GM18520 (cell line): ENCODE measurements around the gene CNOT2.
"Not testable (repeated sequence)": the region's sequence is repeated elsewhere in the genome, so short reads cannot be mapped to it uniquely, and the experiment has no call there.

Experiments used
- ATAC-seq: cut with Tn5 transposase; IDR thresholded peaks from one replicate; pipeline ENCODE4 v1.9.1; 2021; ENCODE audit not compliant: unreplicated experiment

Gene CNOT2

DNA sequence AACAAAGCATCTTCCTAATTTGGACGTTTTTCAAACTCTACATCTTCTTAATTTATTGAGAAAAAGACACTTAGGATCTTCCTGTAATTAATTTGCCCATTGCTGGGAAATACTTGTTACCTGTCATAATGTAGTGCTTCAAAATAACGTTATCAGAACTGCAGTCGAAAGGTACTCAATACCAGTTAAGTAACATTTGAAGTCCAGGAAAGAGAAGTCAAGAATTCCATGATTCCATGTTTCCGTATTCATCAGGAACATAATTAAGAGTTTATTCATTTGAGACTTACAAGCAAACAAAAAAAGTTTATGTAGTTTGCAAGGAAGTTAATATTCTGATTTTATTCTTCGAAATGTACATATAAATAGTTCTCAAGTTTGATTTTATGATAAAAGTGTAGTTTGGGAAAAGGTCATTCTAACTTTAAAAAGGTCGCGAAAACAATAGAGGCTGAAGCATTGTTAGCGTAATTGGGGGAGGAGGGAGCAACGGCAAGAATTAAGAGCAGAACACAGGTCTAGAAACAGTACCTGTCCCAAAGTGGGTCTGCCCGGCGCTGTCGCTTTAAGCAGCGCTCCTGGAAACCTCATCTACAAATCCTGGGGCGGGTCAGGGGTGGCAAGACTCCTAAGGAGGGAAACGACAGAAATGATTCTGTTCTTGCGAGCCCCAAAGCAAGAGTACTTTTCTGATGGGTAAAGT is 121.6 kb downstream of the CNOT2 start:
- ATAC-seq, result no peak

GRCh38 chr12:70365398-70365647 is 122.1 kb downstream of the CNOT2 start:
- ATAC-seq, result no peak

DNA sequence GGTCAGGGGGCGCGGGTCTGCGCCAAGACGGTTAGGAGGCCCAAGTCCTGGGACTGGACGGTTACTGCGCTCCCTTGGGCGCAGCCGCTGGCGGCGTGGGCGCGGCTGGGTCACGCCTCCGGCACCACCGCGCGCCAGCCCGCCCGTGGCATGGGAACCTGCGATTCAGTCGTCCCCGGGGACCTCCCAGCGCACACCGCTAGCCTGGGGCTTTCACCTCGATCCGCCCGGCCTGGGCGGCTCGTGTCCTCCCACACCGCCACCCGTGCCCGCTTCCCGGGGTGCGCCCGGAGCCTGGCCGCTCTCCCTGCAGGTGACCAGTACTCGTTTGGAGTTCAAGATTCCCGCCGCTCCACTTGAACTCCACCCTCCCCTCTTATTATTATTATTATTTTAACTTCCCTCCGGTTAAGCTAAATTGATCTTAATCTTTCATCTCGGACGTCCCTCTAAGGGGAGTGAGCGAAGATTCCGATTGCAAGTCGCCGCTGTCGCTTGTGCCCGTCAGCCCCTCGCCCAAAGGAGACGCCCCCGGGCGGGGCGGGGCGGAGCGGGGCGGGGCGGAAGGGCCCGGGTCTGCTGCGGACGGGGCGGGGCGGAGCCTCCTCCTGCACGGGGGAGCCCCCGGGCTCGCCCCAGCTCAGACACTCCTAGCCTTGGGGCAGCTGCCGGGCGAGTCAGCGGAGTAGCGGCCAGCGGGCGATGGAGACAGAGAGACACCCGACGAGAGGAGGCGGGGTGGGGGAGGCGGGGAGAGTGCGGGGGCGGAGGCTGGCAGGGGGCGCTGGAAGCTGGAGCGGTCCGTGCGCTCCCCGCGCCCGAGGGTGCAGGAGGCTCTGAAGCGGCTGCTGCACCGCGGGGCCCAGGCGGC is 122.7 kb downstream of the CNOT2 start, which contains the start of gene KCNMB4:
Gene KCNMB4, plus strand, starts transcription at position 643 of the 871 bp plus-strand sequence. CDS start 445 bp downstream, outside the sequence.
- ATAC-seq, result peak; percentile 64

GRCh38 chr12:70366581-70367257 is 123.5 kb downstream of the CNOT2 start:
- peak; percentile 17 for ATAC-seq

DNA sequence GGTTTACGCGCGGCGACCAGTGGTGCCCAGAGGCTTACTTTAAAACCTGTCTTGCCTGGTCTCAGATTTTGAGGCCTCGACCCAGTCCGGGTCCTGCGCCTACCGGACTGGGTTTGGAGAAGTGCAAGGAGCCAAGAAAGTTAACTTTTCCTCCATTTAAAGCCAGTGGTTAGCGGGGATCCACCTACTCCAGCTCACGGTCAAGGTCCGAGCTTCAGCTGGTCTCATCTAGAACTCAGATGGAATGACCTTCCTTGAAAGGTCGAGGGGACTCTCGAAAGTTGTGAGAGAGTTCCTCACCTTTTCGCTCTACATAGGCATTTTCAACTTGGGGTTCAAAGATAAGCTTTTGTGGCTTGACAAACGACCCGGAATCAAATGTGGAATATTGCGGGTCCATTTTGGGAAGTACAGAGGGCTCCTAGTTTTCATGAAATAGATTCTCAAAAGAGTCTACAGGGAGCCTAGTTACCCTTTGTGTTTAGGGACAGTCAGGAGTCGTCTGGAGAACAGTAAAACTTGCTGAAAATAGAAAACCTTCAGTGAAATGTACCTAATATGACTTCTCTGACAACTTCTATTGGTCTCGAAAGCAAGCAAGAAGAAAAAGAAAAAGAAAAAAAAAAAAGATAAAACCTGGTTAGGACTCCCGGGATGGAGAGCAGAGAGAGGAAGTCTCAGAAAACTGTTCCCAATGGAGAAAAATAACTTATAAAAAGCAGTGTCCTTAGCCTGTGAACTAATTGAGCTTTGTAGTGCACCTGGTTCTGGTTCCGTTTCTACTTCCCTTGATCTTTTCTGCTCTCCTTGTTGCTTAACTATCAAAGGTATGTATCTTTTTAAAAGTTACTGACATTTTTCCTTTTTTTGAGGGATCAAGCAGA is 124.3 kb downstream of the CNOT2 start:
- ATAC-seq, result no peak

DNA sequence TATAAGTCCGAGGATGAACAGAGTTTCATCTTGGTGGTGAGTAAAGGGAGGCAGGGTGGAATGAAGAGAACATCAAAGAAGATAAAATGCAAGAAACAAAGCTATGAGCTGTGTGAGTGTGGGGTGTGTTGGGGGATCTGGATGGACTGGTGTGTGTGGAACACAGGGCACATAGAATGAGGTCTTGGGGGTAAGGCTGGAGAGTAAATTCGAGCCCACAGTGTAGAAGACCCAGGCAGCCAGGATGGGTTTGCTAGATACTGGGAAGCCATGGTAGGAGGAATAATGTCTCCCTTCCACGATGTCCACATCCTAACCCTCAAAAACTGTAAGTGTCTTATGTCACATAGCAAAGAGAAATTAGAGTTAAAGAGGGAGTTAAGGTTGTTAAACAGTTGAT is 129.6 kb downstream of the CNOT2 start:
- ATAC-seq, result no peak

GRCh38 chr12:70379846-70380245 is 136.6 kb downstream of the CNOT2 start:
- no peak for ATAC-seq

DNA sequence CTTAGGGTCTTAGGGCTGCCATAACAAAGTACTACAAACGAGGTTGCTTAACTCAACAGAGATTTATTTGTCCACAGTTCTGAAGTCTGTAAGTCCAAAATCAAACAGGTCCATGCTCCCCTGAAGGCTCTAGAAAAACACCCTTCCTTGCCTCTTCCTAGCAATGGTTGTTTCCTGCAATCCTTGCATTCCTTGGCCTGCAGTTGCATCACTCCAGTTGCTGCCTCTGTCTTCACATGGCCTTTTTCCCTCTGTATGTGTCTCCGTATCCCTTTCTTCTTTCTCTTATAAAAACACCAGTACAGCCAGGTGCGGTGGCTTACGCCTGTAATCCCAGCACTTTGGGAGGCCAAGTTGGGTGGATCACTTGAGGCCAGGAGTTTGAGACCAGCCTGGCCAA is 140.3 kb downstream of the CNOT2 start:
- no peak for ATAC-seq

GRCh38 chr12:70383886-70384285 is 140.7 kb downstream of the CNOT2 start:
- no peak for ATAC-seq

DNA sequence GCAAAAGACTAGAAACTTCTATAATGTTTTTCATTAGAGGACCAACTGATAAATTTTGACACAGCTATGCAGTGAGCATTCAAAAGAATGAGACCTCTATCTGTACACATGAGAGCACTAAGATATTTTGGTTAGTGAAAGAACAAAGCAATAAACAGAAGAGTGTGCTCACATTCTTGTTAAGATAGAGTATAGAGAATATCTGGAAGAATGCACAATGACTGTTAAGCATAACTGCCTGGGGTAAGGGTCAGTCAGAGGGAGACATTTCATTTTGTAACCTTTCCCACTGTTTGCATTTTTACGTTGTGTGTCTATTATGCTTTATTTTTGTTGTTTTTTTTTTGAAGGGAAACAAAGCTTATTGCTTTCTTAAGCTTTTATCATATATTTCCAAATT is 143.5 kb downstream of the CNOT2 start:
- ATAC-seq, result no peak

DNA sequence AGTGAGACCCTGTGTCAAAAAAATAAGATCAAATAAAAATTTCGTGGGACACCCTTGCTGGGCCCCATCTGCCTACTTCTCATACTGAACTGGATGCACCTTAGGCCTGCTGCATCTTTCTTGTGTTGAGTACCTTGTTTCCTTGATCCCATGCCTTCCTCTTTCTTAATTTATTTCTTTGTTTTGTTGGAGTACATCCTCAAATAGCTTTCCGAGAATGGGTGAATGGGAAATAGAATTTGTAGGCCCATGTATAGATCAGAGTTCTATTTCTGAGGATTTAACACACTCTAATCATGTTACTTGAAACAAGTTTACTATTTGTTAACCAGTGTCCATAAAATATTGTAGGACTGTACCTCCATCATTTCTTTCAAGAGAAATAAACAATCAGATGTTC is 146.4 kb downstream of the CNOT2 start:
- ATAC-seq, result no peak

DNA sequence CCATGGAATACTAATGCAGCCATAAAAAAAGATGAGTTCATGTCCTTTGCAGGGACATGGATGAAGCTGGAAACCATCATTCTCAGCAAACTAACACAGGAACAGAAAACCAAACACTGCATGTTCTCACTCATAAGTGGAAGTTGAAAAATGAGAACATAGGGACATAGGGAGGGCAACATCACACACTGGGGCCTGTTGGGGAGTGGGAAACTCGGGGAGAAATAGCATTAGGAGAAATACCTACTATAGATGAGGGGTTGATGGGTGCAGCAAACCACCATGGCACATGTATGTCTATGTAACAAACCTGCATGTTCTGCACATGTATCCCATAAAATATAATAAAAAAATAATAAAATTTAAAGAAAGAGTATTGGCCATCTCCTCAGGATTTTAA is 149.4 kb downstream of the CNOT2 start:
- not testable (repeated sequence) for ATAC-seq

DNA sequence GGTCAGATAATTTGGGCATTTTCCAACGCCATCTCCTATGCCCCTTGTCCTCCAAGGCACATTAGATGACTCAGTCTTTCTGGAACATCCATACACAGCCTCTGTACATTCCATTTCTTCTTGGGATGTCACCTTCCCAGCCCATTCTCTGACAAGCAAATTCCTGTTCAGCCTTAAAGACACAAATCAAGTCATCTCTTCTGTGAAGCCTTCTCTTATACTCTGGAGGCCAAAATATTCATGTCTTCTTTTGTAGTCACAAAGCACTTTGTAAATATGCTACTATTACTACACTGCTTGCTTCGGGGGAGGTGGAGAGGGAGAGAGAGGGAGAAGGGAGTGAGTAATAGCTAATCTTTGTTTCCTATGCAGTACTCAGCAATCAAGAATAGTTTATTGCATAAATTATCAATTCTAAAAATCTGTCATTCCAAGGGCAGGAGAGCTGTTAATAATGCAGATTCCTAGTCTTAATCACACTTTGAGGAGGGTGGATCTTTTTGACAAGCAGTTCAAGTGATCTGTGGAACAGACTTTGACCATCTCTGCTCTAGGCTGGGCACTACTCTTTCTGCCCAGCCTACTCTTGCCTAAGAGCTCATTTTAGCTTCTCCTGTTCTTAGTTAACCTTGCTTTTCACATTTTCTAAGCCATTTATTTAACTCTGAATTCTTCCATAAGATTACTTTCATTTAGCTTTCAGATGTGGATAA is 150.7 kb downstream of the CNOT2 start:
- no peak for ATAC-seq

- ATAC-seq, result no peak
These were observed 154.8 kb downstream of the CNOT2 start for GRCh38 chr12:70398002-70398401.

DNA sequence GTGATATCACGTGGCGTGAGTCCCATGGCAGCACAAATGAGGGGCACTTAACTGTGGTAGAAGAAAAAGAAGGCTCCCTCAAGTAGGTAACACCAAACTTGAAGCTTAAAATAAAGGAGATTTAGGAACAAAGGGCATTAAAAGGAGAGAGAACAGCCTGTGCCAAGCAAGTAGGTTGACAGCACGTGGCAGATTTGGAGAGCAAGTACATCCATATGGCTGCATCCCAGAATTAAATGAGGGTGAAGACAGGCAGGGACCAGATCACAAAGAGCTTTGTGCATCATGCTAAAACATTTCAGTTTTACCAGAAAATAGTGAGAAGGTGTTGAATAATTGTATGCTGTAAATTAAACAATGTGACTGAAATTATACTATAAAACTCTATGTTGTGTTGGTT is 155.6 kb downstream of the CNOT2 start:
- ATAC-seq, result no peak

DNA sequence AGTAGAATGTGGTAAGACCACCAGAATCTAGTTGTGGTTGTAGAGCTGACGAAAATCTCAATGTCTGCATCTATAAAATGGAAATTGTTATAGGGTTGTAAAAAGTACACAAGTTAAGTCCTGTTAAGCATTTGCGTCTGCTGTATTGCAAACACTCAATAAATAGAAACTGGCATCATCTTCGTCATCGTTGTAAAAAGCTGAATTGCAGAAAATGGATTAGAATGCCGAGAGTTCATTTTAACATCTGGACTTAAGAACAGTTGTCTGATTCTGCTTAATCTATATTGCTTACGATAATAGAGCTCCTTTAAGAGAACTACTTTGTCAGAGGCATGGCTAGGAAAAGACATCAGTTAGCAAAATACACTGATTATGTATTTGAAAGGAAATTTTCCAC is 156.1 kb downstream of the CNOT2 start:
- ATAC-seq, result no peak

- no peak for ATAC-seq
These were observed 156.9 kb downstream of the CNOT2 start for GRCh38 chr12:70400124-70400523.

- ATAC-seq, result no peak
These were observed 159.4 kb downstream of the CNOT2 start for GRCh38 chr12:70402597-70402996.

GRCh38 chr12:70403826-70404225 is 160.6 kb downstream of the CNOT2 start:
- ATAC-seq, result no peak
